Fibroblast of skin of right quadriceps (primary cell): Measurements from ENCODE around the gene ZNF644.
"Not testable (repeated sequence)": the region's sequence is repeated elsewhere in the genome, so short reads cannot be mapped to it uniquely, and the experiment has no call there.

Source experiments
- DNase-seq: peaks from one replicate; pipeline ENCODE4 v3.0.0-alpha.2; 2013

ZNF644 gene

GRCh38 chr1:91021686-91022517, at the start of gene ZNF644:
Gene ZNF644, minus strand, starts transcription at chr1:91022035. Its CDS starts 39,682 bp downstream, at chr1:90982353.
- peak; percentile 93 for DNase-seq

- no peak for DNase-seq
Observed at GRCh38 chr1:91070298-91070697, 48.5 kb upstream of the ZNF644 start.

GRCh38 chr1:91066538-91066937, 44.7 kb upstream of the ZNF644 start:
- no peak for DNase-seq

- DNase-seq, result no peak
Observed at GRCh38 chr1:91065337-91065736, 43.5 kb upstream of the ZNF644 start.

- not testable (repeated sequence) for DNase-seq
Observed at GRCh38 chr1:91063403-91063802, 41.6 kb upstream of the ZNF644 start.

- DNase-seq, result no peak
Observed at GRCh38 chr1:91059157-91059556, 37.3 kb upstream of the ZNF644 start.

GRCh38 chr1:91057784-91058183, 35.9 kb upstream of the ZNF644 start:
- no peak for DNase-seq

- DNase-seq, result no peak
Observed at GRCh38 chr1:91054780-91055481, 33.1 kb upstream of the ZNF644 start.

GRCh38 chr1:91053630-91054029, 31.8 kb upstream of the ZNF644 start:
- DNase-seq, result no peak

- not testable (repeated sequence) for DNase-seq
Observed at GRCh38 chr1:91049551-91049950, 27.7 kb upstream of the ZNF644 start.

GRCh38 chr1:91046766-91047165, 24.9 kb upstream of the ZNF644 start:
- DNase-seq, result no peak

- no peak for DNase-seq
Observed at GRCh38 chr1:91045284-91045683, 23.4 kb upstream of the ZNF644 start.

GRCh38 chr1:91044776-91045175, 22.9 kb upstream of the ZNF644 start:
- DNase-seq, result not testable (repeated sequence)

- DNase-seq, result not testable (repeated sequence)
Observed at GRCh38 chr1:91042372-91042771, 20.5 kb upstream of the ZNF644 start.

- no peak for DNase-seq
Observed at GRCh38 chr1:91038582-91038981, 16.7 kb upstream of the ZNF644 start.

- DNase-seq, result no peak
Observed at GRCh38 chr1:91036894-91037829, 15.3 kb upstream of the ZNF644 start.

GRCh38 chr1:91032349-91032748, 10.5 kb upstream of the ZNF644 start:
- DNase-seq, result no peak

GRCh38 chr1:91031081-91031480, 9.2 kb upstream of the ZNF644 start:
- no peak for DNase-seq

- no peak for DNase-seq
Observed at GRCh38 chr1:91026777-91027176, 4.9 kb upstream of the ZNF644 start.

GRCh38 chr1:91026320-91026719, 4.5 kb upstream of the ZNF644 start:
- DNase-seq, result no peak

- DNase-seq, result no peak
Observed at GRCh38 chr1:91024481-91025119, 2.8 kb upstream of the ZNF644 start.

GRCh38 chr1:91022518-91022929, 689 bp upstream of the ZNF644 start:
- no peak for DNase-seq
